Chondrocyte (in vitro differentiated cells): Measurements from ENCODE around the gene AOAH. TPM values are rescaled to one million over a fixed set of nuclear protein-coding genes. Genes with fewer than 3 reads are reported as not detected.

Experiments used
- DNase-seq: peaks from one replicate; pipeline ENCODE4 v3.0.0; 2021; ENCODE audit warnings: mixed read lengths, low spot score
- H3K27ac Mint-ChIP-seq: one replicate; pipeline ENCODE4 v1.8.0; 2021; ENCODE audit warnings: mild to moderate bottlenecking, moderate library complexity, mixed read lengths; ENCODE audit not compliant: unreplicated experiment
- H3K27me3 Mint-ChIP-seq: 2 replicates; pipeline ENCODE4 v1.8.0; 2021; ENCODE audit warnings: low read depth, mixed read lengths
- H3K36me3 Mint-ChIP-seq: 2 replicates; pipeline ENCODE4 v1.8.0; 2021; ENCODE audit warnings: low read depth, mixed read lengths
- H3K4me1 Mint-ChIP-seq: 2 replicates; pipeline ENCODE4 v1.8.0; 2021; ENCODE audit warnings: low read depth, mild to moderate bottlenecking, mixed read lengths
- H3K4me3 Mint-ChIP-seq: one replicate; pipeline ENCODE4 v1.8.0; 2021; ENCODE audit warnings: mild to moderate bottlenecking, moderate library complexity, mixed read lengths; ENCODE audit not compliant: unreplicated experiment
- H3K9me3 Mint-ChIP-seq: 2 replicates; pipeline ENCODE4 v1.8.0; 2021; ENCODE audit warnings: low read depth, mixed read lengths
- total RNA-seq: library from RNA; stranded (reverse); gene quantifications from 3 replicates; pipeline ENCODE4 v1.2.1, GENCODE V29; 2021
- TF ChIP-seq, protein P1 (sequence below): fragments of 200-600 bp; sonication (generic); IDR thresholded peaks from 2 replicates; pipeline ENCODE4 v1.5.0; 2021; ENCODE audit warnings: antibody characterized with exemption, mild to moderate bottlenecking, moderate library complexity

Gene AOAH
- total RNA-seq, 1 donor from 2014 or later: not detected

DNA sequence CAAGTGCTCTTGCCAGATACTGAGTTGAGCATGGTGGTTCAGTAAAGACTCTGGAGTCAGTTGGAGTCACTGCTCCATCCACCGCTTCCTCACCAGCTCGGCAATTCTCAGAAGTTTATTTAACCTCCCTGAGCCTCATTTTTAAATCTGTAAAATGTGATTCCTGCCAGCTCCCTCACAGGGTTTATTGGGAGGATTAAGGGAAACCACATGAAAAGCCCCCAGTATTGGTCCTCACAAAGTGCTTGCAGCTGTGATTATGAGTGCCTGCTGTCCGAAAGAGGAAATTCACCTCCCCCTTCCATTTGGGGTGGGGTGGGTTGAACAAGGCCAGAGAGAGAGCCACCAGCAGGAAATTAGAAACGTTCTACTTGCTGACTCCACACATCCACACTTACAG lies 99.0 kb downstream of the AOAH start:
- no peak for DNase-seq
- no peaks in the 10 kb centered on the region for H3K36me3 Mint-ChIP-seq
- H3K27me3 Mint-ChIP-seq: peaks cover 7% of the 10 kb centered on the region
- no peak overlapping the region for H3K27ac Mint-ChIP-seq
- H3K4me1 Mint-ChIP-seq: peaks cover 4% of the 10 kb centered on the region
- TF ChIP-seq, protein P1, sequence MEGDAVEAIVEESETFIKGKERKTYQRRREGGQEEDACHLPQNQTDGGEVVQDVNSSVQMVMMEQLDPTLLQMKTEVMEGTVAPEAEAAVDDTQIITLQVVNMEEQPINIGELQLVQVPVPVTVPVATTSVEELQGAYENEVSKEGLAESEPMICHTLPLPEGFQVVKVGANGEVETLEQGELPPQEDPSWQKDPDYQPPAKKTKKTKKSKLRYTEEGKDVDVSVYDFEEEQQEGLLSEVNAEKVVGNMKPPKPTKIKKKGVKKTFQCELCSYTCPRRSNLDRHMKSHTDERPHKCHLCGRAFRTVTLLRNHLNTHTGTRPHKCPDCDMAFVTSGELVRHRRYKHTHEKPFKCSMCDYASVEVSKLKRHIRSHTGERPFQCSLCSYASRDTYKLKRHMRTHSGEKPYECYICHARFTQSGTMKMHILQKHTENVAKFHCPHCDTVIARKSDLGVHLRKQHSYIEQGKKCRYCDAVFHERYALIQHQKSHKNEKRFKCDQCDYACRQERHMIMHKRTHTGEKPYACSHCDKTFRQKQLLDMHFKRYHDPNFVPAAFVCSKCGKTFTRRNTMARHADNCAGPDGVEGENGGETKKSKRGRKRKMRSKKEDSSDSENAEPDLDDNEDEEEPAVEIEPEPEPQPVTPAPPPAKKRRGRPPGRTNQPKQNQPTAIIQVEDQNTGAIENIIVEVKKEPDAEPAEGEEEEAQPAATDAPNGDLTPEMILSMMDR: no peak
- H3K4me3 Mint-ChIP-seq: no peak overlapping the region
- no peaks in the 10 kb centered on the region for H3K9me3 Mint-ChIP-seq

DNA sequence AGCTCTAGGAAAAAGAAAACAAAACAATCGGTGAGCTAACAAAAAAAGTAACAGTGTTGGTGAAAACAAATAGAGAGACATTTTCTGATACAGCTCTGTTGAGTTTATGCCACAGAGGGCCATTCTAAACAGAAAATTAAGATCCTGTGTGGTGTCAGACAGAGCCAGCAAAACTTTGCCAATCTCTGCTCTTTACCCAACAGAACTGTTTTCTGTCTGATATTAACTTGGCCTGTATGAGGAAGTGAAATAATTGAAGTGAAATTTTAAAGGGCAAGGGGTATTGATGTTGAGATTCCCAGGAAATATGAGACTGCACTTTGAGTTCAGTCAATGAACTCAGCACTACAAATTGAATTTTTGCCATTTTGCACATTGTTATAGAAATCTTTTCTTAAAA lies 101.0 kb downstream of the AOAH start:
- Mint-ChIP-seq H3K27me3 (peaks cover 2% of the 10 kb centered on the region), H3K4me3 (no peak overlapping the region), H3K9me3 (no peaks in the 10 kb centered on the region), H3K36me3 (no peaks in the 10 kb centered on the region), H3K27ac (no peak overlapping the region), H3K4me1 (peaks cover 4% of the 10 kb centered on the region)
- no peak for DNase-seq
- TF ChIP-seq, protein P1: no peak

GRCh38 chr7:36621396-36621795 lies 102.9 kb downstream of the AOAH start:
- Mint-ChIP-seq H3K27ac (no peak overlapping the region), H3K27me3 (peaks cover 2% of the 10 kb centered on the region), H3K9me3 (no peaks in the 10 kb centered on the region), H3K4me3 (no peak overlapping the region), H3K4me1 (peaks cover 4% of the 10 kb centered on the region), H3K36me3 (no peaks in the 10 kb centered on the region)
- no peak for DNase-seq
- TF ChIP-seq, protein P1: no peak

DNA sequence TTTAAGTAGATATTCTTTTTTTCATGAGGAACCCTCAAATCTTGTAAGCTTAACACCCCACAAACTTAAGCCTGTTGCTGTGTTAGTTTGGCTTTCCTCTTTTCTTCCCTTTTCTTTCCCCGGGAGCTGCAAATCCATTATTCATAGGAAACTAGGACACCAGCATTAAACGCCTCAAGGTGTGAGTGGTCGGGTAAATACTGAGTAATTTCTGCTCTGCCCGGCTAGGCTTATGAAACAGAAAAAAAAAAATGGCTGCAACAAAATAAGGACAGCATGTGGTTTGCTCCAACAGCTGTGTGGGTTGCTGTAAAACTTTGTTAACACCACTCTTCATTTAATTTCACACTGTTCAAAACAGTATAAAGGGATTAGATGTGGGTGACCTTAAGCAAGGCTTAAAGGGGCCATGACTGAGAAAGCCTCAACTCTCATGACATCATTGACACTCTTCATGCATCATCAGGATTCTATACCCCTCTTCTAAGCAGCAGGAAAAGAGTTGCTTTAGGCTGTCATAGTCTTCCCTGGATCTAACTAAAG lies 104.1 kb downstream of the AOAH start:
- Mint-ChIP-seq H3K9me3 (no peaks in the 10 kb centered on the region), H3K27ac (no peak overlapping the region), H3K4me1 (peaks cover 4% of the 10 kb centered on the region), H3K27me3 (peaks cover 3% of the 10 kb centered on the region), H3K4me3 (no peak overlapping the region), H3K36me3 (no peaks in the 10 kb centered on the region)
- TF ChIP-seq, protein P1: no peak
- no peak for DNase-seq

GRCh38 chr7:36617408-36617807 lies 106.9 kb downstream of the AOAH start:
- no peaks in the 10 kb centered on the region for H3K36me3 Mint-ChIP-seq
- DNase-seq: no peak
- H3K27me3 Mint-ChIP-seq: peaks cover 9% of the 10 kb centered on the region
- H3K4me3 Mint-ChIP-seq: no peak overlapping the region
- no peaks in the 10 kb centered on the region for H3K9me3 Mint-ChIP-seq
- H3K4me1 Mint-ChIP-seq: no peaks in the 10 kb centered on the region
- TF ChIP-seq, protein P1: no peak
- no peak overlapping the region for H3K27ac Mint-ChIP-seq
